CD4-positive, CD25-positive, alpha-beta regulatory T cell (primary cell): ENCODE results near the gene MMP28. TPM values are rescaled to one million over a fixed set of nuclear protein-coding genes. Genes with fewer than 3 reads are reported as not detected.
A peak's percentile ranks its signal among the peaks of the same experiment; 100 is the strongest.

Source experiments
- ATAC-seq, 2 donors: fragments of 150-1000 bp; cut with Tn5 transposase; one replicate each; pipeline ENCODE4 v1.10.0; 2021; ENCODE audit warnings: low read depth in 2 of 2, moderate number of reproducible peaks in 2 of 2, moderate library complexity in 1 of 2
- DNase-seq, 3 donors: peaks; one replicate each; pipeline versions ENCODE4 v3.0.0 to v3.0.0-alpha.2; 2012 to 2022; ENCODE audit warnings: mixed read lengths in 1 of 3
- H3K27ac ChIP-seq: one replicate; pipeline ENCODE4 v1.7.0; 2013; ENCODE audit warnings: mild to moderate bottlenecking, low read length; ENCODE audit not compliant: insufficient read depth, poor library complexity, severe bottlenecking
- H3K27me3 ChIP-seq: one replicate; pipeline ENCODE4 v1.7.0; 2013; ENCODE audit warnings: low read length; ENCODE audit not compliant: control insufficient read depth, insufficient read depth
- H3K36me3 ChIP-seq: one replicate; pipeline ENCODE4 v1.7.0; 2013; ENCODE audit warnings: mild to moderate bottlenecking, low read length, moderate library complexity; ENCODE audit not compliant: control insufficient read depth, insufficient read depth
- H3K4me1 ChIP-seq: 2 replicates; pipeline ENCODE4 v1.7.0; 2013; ENCODE audit warnings: mild to moderate bottlenecking, low read length; ENCODE audit not compliant: insufficient read depth, control insufficient read depth, poor library complexity, severe bottlenecking
- H3K4me3 ChIP-seq: one replicate; pipeline ENCODE4 v1.7.0; 2013; ENCODE audit warnings: low read depth, mild to moderate bottlenecking, low read length, moderate library complexity
- H3K9me3 ChIP-seq, 2 experiments: 1 replicate in 1 of 2; 2 replicates in 1 of 2; pipeline ENCODE4 v1.7.0; 2013; ENCODE audit warnings: low read length in 2 of 2, mild to moderate bottlenecking in 1 of 2, moderate library complexity in 1 of 2; ENCODE audit not compliant: control insufficient read depth in 2 of 2
- H3K27ac Mint-ChIP-seq, 3 donors: one replicate each; pipeline ENCODE4 v1.8.0; 2020 to 2022; ENCODE audit warnings: mild to moderate bottlenecking in 3 of 3, mixed read lengths in 3 of 3, moderate library complexity in 2 of 3
- H3K27me3 Mint-ChIP-seq: one replicate; pipeline ENCODE4 v1.8.0; 2022; ENCODE audit warnings: mild to moderate bottlenecking, mixed read lengths
- H3K36me3 Mint-ChIP-seq: one replicate; pipeline ENCODE4 v1.8.0; 2020; ENCODE audit warnings: mixed read lengths
- H3K4me1 Mint-ChIP-seq, 4 donors: one replicate each; pipeline ENCODE4 v1.8.0; 2020 to 2022; ENCODE audit warnings: mixed read lengths in 4 of 4, mild to moderate bottlenecking in 1 of 4
- H3K4me3 Mint-ChIP-seq, 4 donors: one replicate each; pipeline ENCODE4 v1.8.0; 2020 to 2022; ENCODE audit warnings: mild to moderate bottlenecking in 4 of 4, mixed read lengths in 4 of 4, moderate library complexity in 3 of 4
- H3K9me3 Mint-ChIP-seq, 7 donors: one replicate each; pipeline ENCODE4 v1.8.0; 2020 to 2022; ENCODE audit warnings: mixed read lengths in 7 of 7, mild to moderate bottlenecking in 3 of 7, moderate library complexity in 2 of 7
- polyA plus RNA-seq, 4 donors: library from polyadenylated mRNA; unstranded; fragments of 300-500 nt; fragmentation: Illumina TruSeq; gene quantifications; one replicate each; pipeline ENCODE4 v1.2.3, GENCODE V29; 2021
- total RNA-seq: library from RNA; stranded (reverse); gene quantifications from one replicate; pipeline ENCODE4 v1.2.3, GENCODE V29; 2022

Gene MMP28
- total and polyA plus RNA-seq, 5 donors from 2014 or later: 0.80 to 4.3 (median 2.7) TPM; not detected in 2

DNA sequence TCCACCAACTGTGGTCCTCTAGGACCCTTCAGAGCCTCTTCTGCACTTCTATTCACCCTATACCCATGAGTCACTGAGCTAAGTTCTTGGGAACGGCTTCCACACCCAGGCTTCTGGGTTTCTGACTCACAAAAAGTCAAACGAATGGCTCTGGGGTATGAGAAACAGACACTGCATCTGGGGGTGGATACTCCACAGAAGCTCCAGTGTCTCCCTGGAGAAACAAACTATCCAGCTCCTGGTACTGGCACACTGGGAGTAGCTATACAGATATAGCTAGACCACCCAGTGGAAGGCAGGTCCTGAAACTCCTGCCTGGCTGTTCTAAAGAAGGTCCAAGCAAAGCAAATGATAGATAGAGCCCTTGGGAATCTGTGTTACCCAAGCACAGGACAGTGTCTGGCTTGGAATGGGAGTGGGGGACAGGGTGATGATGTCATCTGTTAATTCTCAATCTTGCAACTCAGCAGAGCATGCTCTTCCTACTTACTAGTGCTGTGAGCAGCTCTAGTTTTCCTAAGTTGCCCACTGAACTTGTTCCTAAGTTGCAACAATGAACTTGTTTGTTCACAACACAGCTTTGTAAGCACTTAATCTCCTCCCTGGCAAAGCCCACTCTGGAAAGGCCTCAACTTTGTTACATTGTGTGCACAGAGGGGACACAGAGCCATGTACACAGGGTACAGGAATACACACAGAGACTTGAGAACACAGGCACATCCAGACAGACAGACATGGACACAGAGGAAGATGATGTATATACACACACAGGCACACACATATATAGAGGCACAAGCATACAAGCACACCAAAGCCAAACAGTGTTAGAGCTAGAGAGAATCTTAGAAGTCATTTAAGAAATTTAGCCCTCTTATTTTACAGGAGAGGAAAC lies 6.7 kb downstream of the MMP28 start:
- ATAC-seq: no peak
- peak overlapping the region in 1 of 3 donors; percentile 15 for H3K27ac Mint-ChIP-seq

DNA sequence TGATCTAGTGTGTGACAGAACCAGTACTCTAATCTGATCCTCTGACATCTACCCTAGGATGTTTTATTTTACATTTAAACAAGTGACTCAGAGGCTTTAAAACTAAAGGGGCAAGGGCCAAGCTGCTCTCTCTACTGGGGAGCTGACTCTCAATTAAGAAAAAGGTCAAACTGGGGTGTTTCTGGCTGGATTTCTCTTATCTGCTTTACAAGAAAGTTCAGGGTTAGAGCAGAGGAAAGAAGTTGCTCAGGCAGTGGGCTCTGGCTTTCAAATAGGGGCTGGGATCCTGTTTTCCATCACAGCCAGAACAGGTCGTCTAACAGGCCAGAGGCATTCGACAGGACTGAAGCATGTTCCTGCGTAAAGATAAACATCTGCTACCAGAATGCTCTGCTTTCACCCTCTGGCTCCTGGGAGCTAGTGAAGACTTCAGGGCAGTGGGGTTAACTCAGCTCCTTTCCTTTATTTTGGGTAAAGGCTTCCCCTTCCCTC lies 8.5 kb downstream of the MMP28 start:
- Histone ChIP-seq H3K36me3 (no peaks in the 10 kb centered on the region), H3K27me3 (peaks cover 6% of the 10 kb centered on the region), H3K9me3 (no peaks in the 10 kb centered on the region), H3K4me1 (no peaks in the 10 kb centered on the region), H3K4me3 (no peak overlapping the region), H3K27ac (no peak overlapping the region)
- peaks cover 0 to under 1% (median 0%) of the 10 kb centered on the region in 7 donors for H3K9me3 Mint-ChIP-seq
- H3K4me3 Mint-ChIP-seq: no peak overlapping the region
- DNase-seq: no peak
- no peaks in the 10 kb centered on the region for H3K36me3 Mint-ChIP-seq
- peaks cover 41% of the 10 kb centered on the region for H3K27me3 Mint-ChIP-seq
- no peak overlapping the region for H3K27ac Mint-ChIP-seq
- H3K4me1 Mint-ChIP-seq: peaks cover 0 to 8% (median 2%) of the 10 kb centered on the region in 4 donors
- ATAC-seq: no peak

More for the DNA sequence above, 6.7 kb downstream of the MMP28 start:
- no peaks in the 10 kb centered on the region for H3K36me3 Mint-ChIP-seq
- DNase-seq: no peak
- H3K27me3 Mint-ChIP-seq: peaks cover 58% of the 10 kb centered on the region
- peaks cover 0 to 12% (median 2%) of the 10 kb centered on the region in 4 donors for H3K4me1 Mint-ChIP-seq
- peak overlapping the region in 1 of 4 donors; percentile 0 for H3K4me3 Mint-ChIP-seq
- peaks cover 0 to 3% (median 0%) of the 10 kb centered on the region in 7 donors for H3K9me3 Mint-ChIP-seq
- H3K27ac ChIP-seq: no peak overlapping the region
- H3K27me3 ChIP-seq: peaks cover 16% of the 10 kb centered on the region
- H3K9me3 ChIP-seq: no peaks in the 10 kb centered on the region
- no peaks in the 10 kb centered on the region for H3K4me1 ChIP-seq
- H3K36me3 ChIP-seq: no peaks in the 10 kb centered on the region
- H3K4me3 ChIP-seq: no peak overlapping the region

DNA sequence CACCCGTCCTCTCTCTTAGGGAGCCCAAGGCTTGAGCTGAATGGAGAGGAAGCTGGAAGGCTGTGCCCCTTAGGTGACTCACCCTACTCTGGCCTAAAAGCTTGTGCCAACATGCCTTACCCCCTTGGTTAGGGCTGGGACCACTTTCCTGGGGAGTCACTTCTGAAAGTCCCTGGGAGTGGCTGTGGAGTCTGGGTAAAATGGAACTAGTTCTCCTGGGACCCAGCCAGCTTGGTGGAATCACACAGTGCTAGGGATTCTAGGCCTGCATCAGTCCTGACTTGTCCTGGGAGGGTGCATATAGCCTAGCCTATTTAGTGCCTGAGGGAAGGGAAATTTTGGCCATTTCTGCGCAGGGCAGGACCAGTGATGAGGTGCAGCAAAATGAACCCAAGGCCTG lies 10.5 kb downstream of the MMP28 start:
- Mint-ChIP-seq H3K27ac (no peak overlapping the region), H3K4me1 (peaks cover 0 to 11% (median 2%) of the 10 kb centered on the region in 4 donors), H3K4me3 (no peak overlapping the region)

DNA sequence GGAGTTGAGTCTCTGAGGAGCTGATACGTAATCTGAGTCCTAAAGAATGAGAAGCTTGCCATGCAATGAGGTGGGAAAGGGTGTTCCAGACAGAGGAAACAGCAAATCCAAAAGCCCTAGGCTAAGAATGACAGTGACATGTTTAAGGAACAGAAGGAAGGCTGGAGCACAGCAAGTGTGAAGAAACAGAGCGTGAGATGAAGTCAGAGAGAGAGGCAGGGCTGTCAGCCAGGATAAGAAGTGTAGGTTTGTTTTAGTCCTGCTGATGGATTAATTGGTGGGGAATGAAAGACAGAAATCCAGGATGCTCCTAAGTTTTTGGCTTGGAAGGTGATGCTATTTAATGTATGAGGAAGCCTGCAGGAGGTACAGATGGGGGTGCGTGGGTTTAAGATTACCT lies 14.5 kb downstream of the MMP28 start:
- Histone ChIP-seq H3K36me3 (no peaks in the 10 kb centered on the region), H3K27me3 (peaks cover 5% of the 10 kb centered on the region), H3K4me1 (no peaks in the 10 kb centered on the region), H3K27ac (no peak overlapping the region), H3K4me3 (no peak overlapping the region), H3K9me3 (no peaks in the 10 kb centered on the region)
- DNase-seq (no peak), ATAC-seq (no peak)
- H3K27ac Mint-ChIP-seq: no peak overlapping the region
- H3K36me3 Mint-ChIP-seq: no peaks in the 10 kb centered on the region
- no peak overlapping the region for H3K4me3 Mint-ChIP-seq
- peaks cover 29% of the 10 kb centered on the region for H3K27me3 Mint-ChIP-seq
- H3K4me1 Mint-ChIP-seq: peaks cover 0 to 2% (median 0%) of the 10 kb centered on the region in 4 donors
- peaks cover 0 to 2% (median 0%) of the 10 kb centered on the region in 7 donors for H3K9me3 Mint-ChIP-seq

More for the DNA sequence above, 10.5 kb downstream of the MMP28 start:
- peaks cover 34% of the 10 kb centered on the region for H3K27me3 Mint-ChIP-seq
- ATAC-seq (no peak), DNase-seq (no peak)
- peaks cover 6% of the 10 kb centered on the region for H3K27me3 ChIP-seq
- H3K27ac ChIP-seq: no peak overlapping the region
- no peak overlapping the region for H3K4me3 ChIP-seq
- H3K36me3 ChIP-seq: no peaks in the 10 kb centered on the region
- H3K9me3 Mint-ChIP-seq: peaks cover 0 to 2% (median 0%) of the 10 kb centered on the region in 7 donors
- H3K9me3 ChIP-seq: no peaks in the 10 kb centered on the region
- no peaks in the 10 kb centered on the region for H3K36me3 Mint-ChIP-seq
- H3K4me1 ChIP-seq: no peaks in the 10 kb centered on the region

DNA sequence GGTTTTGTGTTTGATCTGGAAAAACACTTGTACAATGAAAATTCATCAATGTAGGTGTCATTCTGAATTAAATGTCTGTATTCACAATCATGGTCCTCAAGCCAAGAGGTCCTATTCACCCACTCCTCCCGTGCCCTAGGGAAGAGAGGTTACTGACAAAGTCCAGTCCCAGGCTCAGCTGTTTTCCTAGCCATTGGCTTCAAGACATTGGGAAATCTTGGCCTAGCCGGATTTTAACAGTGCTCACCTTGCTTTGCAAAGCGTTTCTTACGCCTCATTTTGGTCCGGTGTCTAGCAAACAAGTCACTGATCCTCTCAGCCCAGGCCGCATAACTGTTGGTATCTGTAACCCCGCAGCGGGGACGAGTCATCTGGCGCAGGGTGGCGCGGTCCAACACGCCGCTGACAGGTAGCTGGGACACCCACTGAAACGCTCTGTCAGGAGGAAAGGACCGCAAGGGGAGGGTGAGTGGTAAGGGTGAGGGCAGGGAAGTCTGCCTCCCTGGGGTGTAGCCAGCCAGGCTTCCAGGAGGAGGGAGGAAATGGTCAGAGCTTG lies 16.7 kb downstream of the MMP28 start:
- H3K4me1 Mint-ChIP-seq: peaks cover 0 to 2% (median 0%) of the 10 kb centered on the region in 4 donors
- Histone ChIP-seq H3K4me1 (no peaks in the 10 kb centered on the region), H3K4me3 (no peak overlapping the region), H3K27ac (no peak overlapping the region), H3K36me3 (no peaks in the 10 kb centered on the region), H3K27me3 (peaks cover 5% of the 10 kb centered on the region), H3K9me3 (no peaks in the 10 kb centered on the region)
- H3K9me3 Mint-ChIP-seq: peaks cover 0 to 2% (median 0%) of the 10 kb centered on the region in 7 donors
- DNase-seq: no peak
- no peak for ATAC-seq
- no peaks in the 10 kb centered on the region for H3K36me3 Mint-ChIP-seq
- H3K27me3 Mint-ChIP-seq: peaks cover 39% of the 10 kb centered on the region
- H3K27ac Mint-ChIP-seq: no peak overlapping the region
- no peak overlapping the region for H3K4me3 Mint-ChIP-seq

DNA sequence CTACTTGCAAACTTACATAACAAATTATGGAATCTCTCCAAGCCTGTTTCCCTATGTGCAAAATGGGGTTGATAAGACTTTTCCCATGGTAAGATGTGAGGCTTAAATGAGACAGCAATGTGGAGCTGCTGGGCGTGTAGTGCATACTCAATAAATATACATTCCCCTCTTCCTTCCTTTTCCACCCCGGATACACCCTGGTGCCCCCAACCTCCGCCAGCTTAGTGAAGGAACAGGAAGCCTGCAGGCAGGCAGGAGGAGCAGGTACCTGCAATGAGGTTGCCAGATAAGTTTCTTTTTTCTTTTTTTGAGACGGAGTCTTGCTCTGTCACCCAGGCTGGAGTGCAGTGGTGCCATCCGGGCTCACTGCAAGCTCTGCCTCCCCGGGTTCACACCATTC lies 19.9 kb downstream of the MMP28 start:
- Histone ChIP-seq H3K27ac (no peak overlapping the region), H3K9me3 (no peaks in the 10 kb centered on the region), H3K4me1 (no peaks in the 10 kb centered on the region), H3K4me3 (no peak overlapping the region), H3K27me3 (peaks cover 7% of the 10 kb centered on the region), H3K36me3 (no peaks in the 10 kb centered on the region)
- peaks cover 38% of the 10 kb centered on the region for H3K27me3 Mint-ChIP-seq
- H3K4me1 Mint-ChIP-seq: no peaks in the 10 kb centered on the region
- no peak overlapping the region for H3K4me3 Mint-ChIP-seq
- no peak for DNase-seq
- no peaks in the 10 kb centered on the region for H3K36me3 Mint-ChIP-seq
- ATAC-seq: no peak
- H3K27ac Mint-ChIP-seq: no peak overlapping the region
- no peaks in the 10 kb centered on the region for H3K9me3 Mint-ChIP-seq

DNA sequence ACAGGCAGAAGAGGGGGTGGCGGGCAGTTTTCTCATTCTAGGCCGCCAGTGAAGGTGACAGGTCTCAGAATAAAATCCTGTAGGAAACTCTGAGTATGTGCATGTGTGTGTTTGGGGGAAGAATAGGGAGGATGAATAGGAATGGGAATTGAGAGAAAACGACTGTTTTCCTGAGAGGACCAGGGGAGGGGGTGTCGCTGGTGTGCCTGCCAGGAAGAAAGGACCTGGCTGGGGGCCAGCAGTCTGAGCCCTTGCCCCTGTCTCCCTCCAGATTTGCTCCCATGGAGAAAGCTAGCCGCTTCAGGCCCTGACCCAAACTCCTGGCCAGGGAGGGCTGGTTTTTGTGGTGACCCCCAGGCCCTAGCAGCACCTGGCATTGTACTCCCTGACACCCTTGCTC lies 20.4 kb downstream of the MMP28 start:
- ATAC-seq: no peak
- no peaks in the 10 kb centered on the region for H3K36me3 ChIP-seq
- H3K27ac Mint-ChIP-seq: no peak overlapping the region

More for the DNA sequence above, 20.4 kb downstream of the MMP28 start:
- no peaks in the 10 kb centered on the region for H3K9me3 ChIP-seq
- H3K4me1 Mint-ChIP-seq: no peaks in the 10 kb centered on the region
- H3K9me3 Mint-ChIP-seq: no peaks in the 10 kb centered on the region
- peaks cover 38% of the 10 kb centered on the region for H3K27me3 Mint-ChIP-seq
- no peak overlapping the region for H3K27ac ChIP-seq
- no peaks in the 10 kb centered on the region for H3K36me3 Mint-ChIP-seq
- H3K4me3 ChIP-seq: no peak overlapping the region
- H3K4me1 ChIP-seq: no peaks in the 10 kb centered on the region
- peaks cover 7% of the 10 kb centered on the region for H3K27me3 ChIP-seq
- no peak overlapping the region for H3K4me3 Mint-ChIP-seq
- DNase-seq: no peak
